DMS153 treated with DMSO at 0.1 percent for 48 hours (cell line): ENCODE results near the gene LRRC23.
"Not testable (repeated sequence)": the region's sequence is repeated elsewhere in the genome, so short reads cannot be mapped to it uniquely, and the experiment has no call there.

Experiments used
- DNase-seq: peaks from one replicate; lab custom pipeline; 2025; ENCODE audit not compliant: unreplicated experiment; lab: John Stamatoyannopoulos, UW

The LRRC23 gene

GRCh38 chr12:6872073-6873048 lies 32.3 kb upstream of the LRRC23 start:
- peak; percentile 35 for DNase-seq

- DNase-seq = peak; percentile 82
Measured at GRCh38 chr12:6873094-6874014, 31.3 kb upstream of the LRRC23 start, which contains the start of gene SPSB2. TSS of gene SPSB2 (minus strand) at chr12:6873303. CDS start at chr12:6872901, 402 bp downstream.

GRCh38 chr12:6874015-6874368 lies 30.6 kb upstream of the LRRC23 start:
- not testable (repeated sequence) for DNase-seq

- not testable (repeated sequence) for DNase-seq
Measured at GRCh38 chr12:6879824-6880223, 24.8 kb upstream of the LRRC23 start.

- DNase-seq = no peak
Measured at GRCh38 chr12:6883252-6883651, 21.4 kb upstream of the LRRC23 start.

GRCh38 chr12:6883683-6884082 lies 20.9 kb upstream of the LRRC23 start:
- no peak for DNase-seq

- no peak for DNase-seq
Measured at GRCh38 chr12:6884539-6884938, 20.1 kb upstream of the LRRC23 start.

- not testable (repeated sequence) for DNase-seq
Measured at GRCh38 chr12:6886206-6886999, 18.2 kb upstream of the LRRC23 start.

GRCh38 chr12:6887460-6887859 lies 17.2 kb upstream of the LRRC23 start:
- no peak for DNase-seq

GRCh38 chr12:6888360-6888759 lies 16.3 kb upstream of the LRRC23 start:
- DNase-seq = no peak

- DNase-seq = not testable (repeated sequence)
Measured at GRCh38 chr12:6888794-6889193, 15.8 kb upstream of the LRRC23 start.

GRCh38 chr12:6889775-6890573 lies 14.6 kb upstream of the LRRC23 start:
- DNase-seq = not testable (repeated sequence)

- peak; percentile 93 for DNase-seq
Measured at GRCh38 chr12:6890789-6891645, 13.6 kb upstream of the LRRC23 start.

- no peak for DNase-seq
Measured at GRCh38 chr12:6891646-6892001, 13.0 kb upstream of the LRRC23 start.

- DNase-seq = not testable (repeated sequence)
Measured at GRCh38 chr12:6892683-6893082, 11.9 kb upstream of the LRRC23 start.

- no peak for DNase-seq
Measured at GRCh38 chr12:6894321-6894720, 10.3 kb upstream of the LRRC23 start.

GRCh38 chr12:6896846-6897435 lies 7.7 kb upstream of the LRRC23 start:
- no peak for DNase-seq

- no peak for DNase-seq
Measured at GRCh38 chr12:6899427-6899826, 5.2 kb upstream of the LRRC23 start.
